Left colon (tissue), 2 donors: Measurements from ENCODE around the gene SKP2. TPM values are rescaled to one million over a fixed set of nuclear protein-coding genes. Genes with fewer than 3 reads are reported as not detected.

ENCODE experiments used
- ATAC-seq: fragments of 200-7000 bp; cut with Tn5 transposase; one replicate; pipeline ENCODE4 v1.9.1; 2020; ENCODE audit warnings: mild to moderate bottlenecking, moderate library complexity
- DNase-seq, 2 donors: peaks; one replicate each; pipeline ENCODE4 v3.0.0-alpha.2; 2020
- intact Hi-C, 2 donors: fragments of 100-400 bp; cut with DNase I in 1 of 2; cut with micrococcal nuclease in 1 of 2; formaldehyde crosslinking; loops; one replicate each; pipeline versions ENCODE4 v1.11.2 to v1.14.0; 2022; cut with DNase I, micrococcal nuclease
- total RNA-seq, 2 donors: library from RNA; stranded (reverse); fragmentation: NEBNext Ultra II Directional; extraction: Animal tissue kit (Norgen Biotek cat#: 25700); gene quantifications; one replicate each; pipeline ENCODE4 v1.2.1, GENCODE V29; 2021
- donor health status: DM: no; HTN: no; CAD: no.
- donor health status: DM: yes; HTN: yes; CAD: no.

The SKP2 gene
- total RNA-seq, 2 donors from 2014 or later = 14.4 to 19.1 TPM

DNA sequence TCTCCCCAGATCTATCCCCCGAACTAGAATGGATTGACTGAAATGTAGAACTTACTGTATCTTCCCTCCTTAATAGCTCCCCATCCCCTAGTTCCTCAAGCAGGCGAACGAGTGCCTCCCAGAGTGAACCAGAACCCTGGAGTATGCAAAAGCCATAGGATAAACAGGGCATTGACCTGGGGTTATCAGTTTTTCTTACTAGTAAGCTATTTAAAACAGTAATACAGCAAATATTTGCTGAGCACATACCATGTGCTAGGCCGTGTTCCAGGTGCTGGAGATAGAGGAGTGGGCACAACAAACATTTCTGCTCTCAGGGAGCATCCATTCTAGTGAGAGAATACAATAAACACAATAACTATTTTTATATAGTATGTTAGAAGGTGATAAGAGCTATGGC lies 1.8 kb downstream of the SKP2 start:
- DNase-seq = no peak

DNA sequence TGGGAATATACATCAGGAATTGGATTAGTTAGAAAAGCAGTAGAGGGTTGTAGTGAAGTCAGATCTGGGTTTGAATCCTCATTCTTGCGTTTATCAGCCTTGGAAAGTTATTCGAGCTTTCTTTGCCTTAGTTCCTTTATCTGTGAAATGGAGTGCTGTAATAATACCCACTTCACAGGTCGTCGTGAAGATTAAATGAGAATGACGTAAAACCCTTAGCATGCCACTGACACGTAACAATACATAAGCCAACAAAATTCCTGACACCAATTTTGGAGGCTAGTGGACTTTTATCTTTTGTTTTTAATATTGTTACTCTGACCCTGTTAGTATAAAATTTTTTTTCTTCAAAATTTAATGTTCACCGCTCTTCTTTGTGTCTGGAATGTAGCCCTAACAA lies 3.4 kb downstream of the SKP2 start:
- intact Hi-C loops = no loop called here
- DNase-seq (no peak), ATAC-seq (no peak)

More for the DNA sequence above, 1.8 kb downstream of the SKP2 start:
- intact Hi-C loops = no loop called here
- no peak for ATAC-seq

DNA sequence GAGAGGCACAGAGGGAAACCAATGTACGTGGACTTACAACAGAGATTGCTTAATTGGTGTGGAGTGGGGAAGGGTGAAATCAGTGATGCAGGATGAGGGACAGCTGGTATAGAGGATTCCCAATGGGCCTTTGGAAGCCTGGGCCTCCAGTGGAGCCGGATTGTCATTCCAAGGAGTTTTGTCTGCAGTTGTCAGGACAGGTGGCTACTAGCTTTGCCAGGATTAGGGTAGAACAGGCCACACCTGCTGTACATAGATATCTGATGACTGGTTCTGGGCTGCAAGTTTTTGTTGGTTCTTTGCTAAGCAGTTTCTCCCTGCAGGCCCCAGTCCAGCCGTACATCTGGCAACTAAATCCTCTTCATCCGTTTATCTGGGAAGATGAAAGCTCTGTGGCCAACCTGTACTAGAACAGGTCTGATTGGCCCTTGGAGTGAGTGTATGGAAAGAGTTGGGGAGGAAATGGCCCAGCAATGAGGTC lies 4.2 kb downstream of the SKP2 start:
- DNase-seq (no peak), ATAC-seq (no peak)
- intact Hi-C loops = no loop called here

DNA sequence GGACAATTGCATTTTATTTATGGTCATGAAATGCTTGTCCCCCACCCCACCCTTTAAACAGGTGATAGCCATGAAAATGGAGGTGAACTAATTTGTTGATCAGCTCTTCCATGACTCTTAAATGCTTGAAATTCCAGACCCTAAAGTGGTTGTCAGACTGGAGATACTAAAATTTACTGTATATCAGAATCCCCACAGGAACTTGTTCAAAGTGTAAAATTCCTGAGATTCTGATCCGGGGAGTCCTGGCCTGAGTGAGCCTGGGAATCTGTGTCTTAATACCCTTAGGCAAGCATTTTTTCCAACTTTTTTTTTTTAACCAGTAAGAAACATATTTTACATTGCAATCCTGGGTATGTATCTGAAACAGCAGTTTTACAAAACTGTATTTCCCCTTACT lies 4.7 kb downstream of the SKP2 start:
- no peak for ATAC-seq
- intact Hi-C loops = no loop called here

DNA sequence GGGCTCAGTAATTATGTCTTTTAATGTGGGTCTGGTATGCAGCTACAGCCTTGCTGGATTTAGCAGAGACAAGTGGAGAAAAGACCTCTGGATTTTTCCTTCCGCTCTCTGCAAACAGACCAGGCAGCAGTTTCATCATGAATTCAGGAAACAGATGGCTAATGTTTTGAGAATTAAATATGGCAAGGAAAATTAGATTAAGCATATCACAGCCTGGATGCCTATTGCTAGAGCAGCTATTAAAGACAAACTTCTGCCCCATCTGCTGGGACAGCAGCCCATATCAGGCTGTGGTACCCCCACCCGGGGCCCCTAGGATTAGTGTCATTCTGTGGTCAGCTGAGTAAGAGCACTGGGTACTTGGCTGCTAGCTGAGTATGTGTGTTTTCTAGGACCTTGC lies 6.2 kb downstream of the SKP2 start:
- intact Hi-C loops = no loop called here
- DNase-seq (no peak), ATAC-seq (no peak)

More for the DNA sequence above, 4.7 kb downstream of the SKP2 start:
- DNase-seq = no peak

DNA sequence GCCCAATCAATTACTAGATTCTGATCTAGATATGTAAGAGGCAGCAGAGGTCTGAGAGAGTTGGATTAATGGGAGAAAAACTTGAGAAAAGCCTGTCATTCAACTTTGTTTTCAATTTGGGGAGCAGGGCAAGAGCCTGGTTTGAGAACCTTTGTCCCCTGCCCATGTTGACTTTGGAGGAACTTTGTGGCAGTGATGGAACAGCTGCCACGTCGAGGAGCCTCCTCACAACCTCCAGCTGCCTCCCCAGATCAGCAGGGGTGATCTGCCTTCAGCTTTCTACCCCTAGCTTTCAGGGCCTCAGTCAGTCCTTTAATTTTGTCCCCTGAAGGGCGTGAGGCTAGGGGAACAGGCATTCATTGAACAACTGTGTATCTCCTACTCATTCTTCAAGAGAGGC lies 8.7 kb downstream of the SKP2 start:
- ATAC-seq = no peak
- DNase-seq = no peak
- intact Hi-C loops = no loop called here

DNA sequence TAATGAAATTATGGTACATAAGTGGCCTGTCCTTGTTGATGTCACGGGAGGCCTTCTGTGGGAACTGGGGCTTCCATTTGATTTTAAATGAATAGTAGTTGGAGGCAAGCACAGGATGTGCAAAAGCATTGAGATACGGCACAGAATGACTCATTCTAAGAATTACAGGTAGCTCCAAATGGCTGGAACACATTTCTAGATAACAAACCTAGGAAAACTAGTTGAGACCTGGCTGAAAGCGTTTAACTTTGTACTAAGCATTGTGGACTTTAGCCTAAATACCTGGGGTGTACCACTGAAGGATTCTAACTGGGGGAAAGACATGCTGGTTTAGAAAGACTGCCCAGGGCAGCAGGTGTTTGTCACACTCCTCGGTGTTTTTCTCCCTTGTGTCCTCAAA lies 9.4 kb downstream of the SKP2 start:
- no peak for ATAC-seq

DNA sequence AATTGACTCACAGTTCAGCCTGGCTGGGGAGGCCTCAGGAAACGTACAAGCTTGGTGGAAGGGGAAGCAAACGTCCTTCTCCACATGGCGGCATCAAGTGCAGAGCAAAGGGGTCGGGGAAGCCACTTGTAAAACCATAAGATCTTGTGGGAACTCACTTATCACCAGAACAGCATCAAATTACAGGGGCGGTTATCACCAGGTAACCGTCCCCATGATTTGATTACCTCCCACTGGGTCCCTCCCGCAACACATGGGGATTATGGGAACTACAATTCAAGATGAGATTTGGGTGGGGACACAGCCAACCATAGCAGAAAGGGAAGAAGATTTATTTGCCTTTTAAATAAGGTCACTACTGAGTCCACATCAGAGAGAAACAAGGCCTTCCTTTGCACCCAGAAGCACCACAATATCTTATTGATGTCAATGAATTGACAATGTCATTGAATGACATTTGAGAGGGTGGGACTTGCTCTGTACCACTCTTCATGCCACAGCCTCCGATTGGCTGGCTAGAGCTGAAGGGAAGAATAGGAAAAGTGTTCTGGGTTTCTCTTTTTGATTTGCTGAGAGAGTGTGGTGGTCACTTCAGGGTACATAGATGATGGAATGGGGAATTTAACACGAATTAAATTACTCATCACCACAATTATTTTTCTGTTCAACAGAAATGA lies 11.0 kb downstream of the SKP2 start:
- no peak for ATAC-seq
- DNase-seq = no peak
- intact Hi-C loops = no loop called here

More for the DNA sequence above, 9.4 kb downstream of the SKP2 start:
- intact Hi-C loops = no loop called here
- DNase-seq = no peak

DNA sequence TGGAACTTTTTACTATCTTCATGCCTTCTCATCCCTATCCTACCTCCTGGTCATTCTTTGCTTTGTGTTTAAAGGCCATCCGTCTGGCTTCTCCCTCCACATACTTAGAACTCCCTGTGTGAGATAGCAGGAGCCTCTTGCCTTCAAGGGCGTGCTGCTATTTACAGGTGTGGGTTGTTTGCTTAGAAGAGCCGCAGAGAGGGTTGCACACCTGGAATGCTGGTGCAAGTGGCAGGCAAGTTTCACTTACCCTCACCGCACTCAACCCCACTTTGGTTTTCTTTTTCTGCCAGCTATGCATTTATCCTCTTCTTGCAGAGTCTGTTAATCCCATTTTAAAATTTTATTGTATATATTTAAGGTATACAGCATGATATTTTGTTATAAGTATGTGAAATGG lies 12.6 kb downstream of the SKP2 start:
- intact Hi-C loops = no loop called here
- ATAC-seq = no peak
- DNase-seq = no peak

DNA sequence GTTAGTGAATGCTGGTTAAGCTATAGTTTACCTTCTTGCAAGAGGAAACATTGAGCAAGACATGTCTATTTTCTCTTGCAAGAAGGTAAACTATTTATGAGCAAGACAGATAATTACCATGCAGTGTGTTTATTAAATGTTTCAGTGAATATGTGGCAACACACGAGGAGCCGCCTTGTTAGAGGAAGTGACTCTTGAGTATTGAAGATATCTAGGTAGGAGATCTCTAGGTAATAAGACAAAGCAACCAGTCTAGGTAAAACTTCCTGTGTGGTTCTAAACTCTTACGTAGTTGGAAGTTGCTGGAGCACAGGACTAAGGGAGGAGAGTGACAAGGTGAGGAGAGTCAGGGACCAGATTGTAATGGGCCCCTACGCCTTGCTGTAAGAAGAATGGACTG lies 16.8 kb downstream of the SKP2 start:
- DNase-seq (no peak), ATAC-seq (no peak)
- intact Hi-C loops = no loop called here

DNA sequence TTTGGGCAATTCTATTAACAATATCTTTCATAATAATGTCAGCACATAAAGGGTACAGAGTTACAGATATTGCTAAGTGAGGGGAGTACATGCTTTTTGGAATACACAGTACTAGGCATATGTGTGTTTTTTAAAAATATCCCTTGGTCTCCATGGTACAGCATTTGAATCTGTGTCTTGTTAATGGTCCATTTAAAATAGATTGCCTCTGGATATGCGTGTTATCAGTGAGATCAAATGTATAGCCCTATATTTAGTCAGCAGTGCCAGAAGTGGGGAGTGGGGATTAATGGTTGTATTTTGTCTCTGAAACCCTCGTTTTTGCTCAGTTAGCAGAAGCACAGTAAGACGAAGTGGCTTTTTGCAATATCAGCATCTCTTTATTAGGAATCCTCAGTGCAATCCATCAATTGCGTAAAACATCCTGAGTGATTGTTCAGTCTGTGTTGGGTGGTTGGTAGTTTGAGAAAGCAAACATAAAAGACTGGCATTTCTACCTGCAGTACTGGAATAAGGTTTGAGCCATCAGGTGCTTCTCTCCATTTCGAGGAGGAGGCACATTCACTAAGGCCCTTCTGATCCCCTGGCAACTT lies 19.0 kb downstream of the SKP2 start:
- intact Hi-C loops = no loop called here
- ATAC-seq = no peak
- DNase-seq = no peak

DNA sequence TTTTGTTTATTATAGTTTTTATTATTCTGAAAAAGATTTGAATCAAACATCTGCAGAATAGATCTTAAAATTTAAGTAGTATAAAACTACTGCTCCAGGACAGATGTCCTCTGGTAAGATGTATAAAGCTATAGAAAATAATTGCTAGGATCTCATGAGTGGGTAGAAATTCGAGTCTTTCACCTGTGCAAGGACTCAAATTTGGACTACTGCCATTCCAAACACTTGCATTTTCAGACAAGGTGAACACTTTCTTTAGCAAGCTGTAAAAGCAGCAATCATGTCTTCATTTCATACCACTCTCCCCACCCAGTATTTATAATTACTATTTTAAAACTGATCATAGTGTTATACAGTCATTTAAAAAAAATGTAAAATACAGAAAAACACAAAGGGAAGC lies 20.7 kb downstream of the SKP2 start:
- DNase-seq (no peak), ATAC-seq (no peak)
- intact Hi-C loops = no loop called here

DNA sequence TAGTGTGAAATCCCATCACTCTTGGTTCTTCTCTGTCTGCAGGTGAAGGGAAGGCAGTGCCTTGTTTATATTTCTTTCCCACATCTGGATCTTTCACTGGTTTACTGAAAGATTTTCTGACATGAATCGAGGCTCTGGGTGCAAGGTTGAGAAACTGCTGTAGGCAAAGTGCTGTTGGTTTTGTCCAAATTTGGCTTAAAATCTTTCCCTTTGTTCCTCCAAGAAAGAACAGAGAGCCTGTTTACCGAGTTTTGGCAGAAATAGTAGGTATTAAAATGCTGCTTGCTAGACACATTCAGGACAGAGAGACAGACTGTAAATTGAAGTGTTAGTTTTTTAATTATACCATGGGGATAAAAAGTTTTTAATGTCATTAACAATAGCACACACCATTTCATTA lies 21.5 kb downstream of the SKP2 start:
- DNase-seq (no peak), ATAC-seq (no peak)
- intact Hi-C loops = no loop called here

DNA sequence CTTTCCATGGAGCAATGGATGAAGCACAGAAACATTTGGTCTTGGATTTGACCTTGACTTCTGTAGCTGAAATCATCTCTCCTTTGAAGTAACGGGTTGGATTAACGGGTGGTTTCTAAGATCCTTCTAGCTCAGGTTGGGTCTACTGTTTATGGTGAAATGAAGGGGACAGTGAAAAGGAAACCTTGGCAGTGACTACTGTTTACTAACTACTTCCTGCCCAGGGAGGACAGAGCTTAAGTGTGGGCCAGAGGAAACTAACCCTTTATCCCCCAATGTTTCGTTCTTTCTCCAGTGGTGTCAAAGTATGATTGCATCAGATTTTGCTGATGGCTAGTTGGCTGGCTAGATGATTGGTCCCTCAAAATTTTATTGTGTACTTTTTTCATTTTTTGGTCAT lies 22.2 kb downstream of the SKP2 start:
- ATAC-seq (no peak), DNase-seq (no peak)
- intact Hi-C loops = no loop called here

DNA sequence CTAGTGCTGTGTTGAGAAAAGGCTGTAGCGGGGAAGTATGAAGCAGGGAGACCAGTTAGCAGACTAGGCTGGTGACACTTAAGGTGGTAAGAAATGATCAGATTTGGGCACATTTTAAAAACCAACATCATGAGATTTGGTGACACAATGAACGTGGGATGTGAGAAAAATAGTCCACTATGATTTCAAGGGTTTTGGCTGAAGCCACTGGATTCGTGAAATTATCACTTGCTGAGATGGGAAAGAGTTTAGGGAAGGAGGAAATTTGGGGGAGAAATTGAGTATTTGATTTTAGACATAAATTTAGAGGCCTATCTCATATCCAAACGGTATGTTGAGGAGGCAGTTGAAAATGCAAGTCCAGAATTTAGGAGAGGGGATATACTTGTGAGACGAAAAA lies 23.1 kb downstream of the SKP2 start:
- intact Hi-C loops = loop anchor here in 1 of 2 donors (5.0 kb wide), 1 partner anchor 127 kb away; the partner anchor contains the start of gene RANBP3L
- ATAC-seq (no peak), DNase-seq (no peak)

DNA sequence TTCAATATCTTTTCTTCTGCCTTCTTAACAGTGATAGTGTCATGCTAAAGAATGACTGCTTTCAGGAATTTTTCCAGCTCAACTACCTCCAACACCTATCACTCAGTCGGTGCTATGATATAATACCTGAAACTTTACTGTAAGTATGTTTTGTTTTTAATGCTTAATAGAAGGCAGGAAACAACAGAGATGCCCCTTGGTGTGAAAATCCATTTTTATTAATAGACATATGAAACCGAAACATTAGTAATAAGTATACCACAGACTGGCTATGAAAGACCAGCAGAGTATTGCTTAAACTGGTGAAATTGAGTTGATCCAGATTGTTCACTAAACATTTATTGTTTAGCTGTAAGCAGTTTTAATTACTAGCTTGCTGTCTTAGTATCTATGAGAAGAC lies 25.2 kb downstream of the SKP2 start:
- intact Hi-C loops = loop anchor here in 1 of 2 donors (5.0 kb wide), 1 partner anchor 125 kb away; the partner anchor contains the start of gene RANBP3L
- DNase-seq (no peak), ATAC-seq (no peak)

DNA sequence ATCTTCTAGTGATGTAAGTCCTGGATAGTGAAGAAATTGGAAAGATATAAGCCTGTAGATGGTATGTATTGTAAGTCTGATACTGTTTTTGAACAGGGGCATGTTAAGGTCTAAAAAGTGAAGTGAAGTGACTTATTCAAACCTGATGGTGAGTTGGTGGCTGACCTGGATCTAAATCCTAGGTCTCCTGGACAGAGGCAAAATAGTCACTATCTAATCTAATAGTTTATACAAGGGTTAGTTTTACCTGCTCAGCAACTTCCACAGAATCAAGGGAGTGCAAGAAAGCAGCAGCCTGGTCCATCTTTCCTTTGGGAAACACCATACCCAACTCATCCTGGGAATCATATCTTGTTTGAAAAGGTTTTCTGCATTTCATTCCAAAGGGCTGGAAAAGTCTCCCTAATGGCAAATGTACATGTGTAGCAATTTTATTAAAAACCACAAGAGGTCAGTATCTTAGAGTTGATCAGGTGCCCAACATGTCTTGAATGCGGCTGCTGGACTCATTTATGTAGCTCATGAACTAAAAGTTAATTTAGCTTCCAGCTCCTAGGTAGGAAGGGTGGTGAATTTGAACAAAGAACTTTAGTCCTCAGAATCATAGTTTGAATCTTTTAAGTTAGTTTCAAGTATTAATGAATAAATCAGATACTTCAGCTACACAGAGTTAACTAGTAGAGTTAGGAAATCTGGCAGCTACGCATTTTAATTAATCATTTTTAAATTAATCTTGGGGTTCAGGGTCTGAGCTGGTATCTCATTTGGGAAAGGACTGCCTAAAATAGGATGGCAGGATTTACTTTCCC lies 26.0 kb downstream of the SKP2 start:
- intact Hi-C loops = loop anchor here in 1 of 2 donors (5.0 kb wide), 1 partner anchor 124 kb away; the partner anchor contains the start of gene RANBP3L
- no peak for DNase-seq

DNA sequence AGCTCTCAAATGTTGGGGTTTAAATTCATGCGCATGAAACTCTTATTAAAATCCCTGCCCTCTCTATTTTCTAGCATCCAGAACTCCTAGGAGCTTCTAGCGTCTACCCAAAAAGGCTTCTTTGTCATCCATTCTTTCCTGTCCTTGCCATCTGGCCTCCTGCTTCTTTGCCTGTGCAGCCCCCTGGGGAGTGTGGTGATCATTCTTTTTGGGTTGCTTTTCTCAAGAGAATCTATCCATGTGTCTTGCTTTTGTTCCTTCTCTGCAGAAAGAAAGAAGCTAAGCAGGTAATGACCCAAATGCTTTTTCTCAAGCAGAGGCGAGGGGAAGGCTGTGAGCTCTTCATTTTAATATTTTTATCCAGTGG lies 26.6 kb downstream of the SKP2 start:
- intact Hi-C loops = loop anchor here in 1 of 2 donors (5.0 kb wide), 1 partner anchor 124 kb away; the partner anchor contains the start of gene RANBP3L
- no peak for ATAC-seq

More for the DNA sequence above, 26.0 kb downstream of the SKP2 start:
- ATAC-seq = peak; percentile 64

DNA sequence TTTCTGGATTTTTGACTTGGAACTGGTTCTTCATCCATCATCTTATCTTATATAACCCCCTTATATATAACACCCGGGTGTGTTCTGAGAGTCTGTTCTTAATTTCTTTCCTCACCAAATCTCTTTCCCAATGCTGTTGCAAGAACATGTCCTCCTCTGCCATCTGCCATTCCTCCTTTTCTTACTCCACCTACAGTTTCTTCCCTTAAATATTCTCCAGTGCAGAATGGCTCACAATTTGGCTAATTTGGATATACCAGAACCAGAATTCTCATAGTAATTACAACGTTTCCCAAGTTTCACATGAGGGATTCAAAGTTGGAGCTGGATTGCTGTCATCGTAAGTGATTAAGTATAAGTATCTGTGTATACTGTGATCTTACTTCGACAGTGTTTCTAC lies 28.0 kb downstream of the SKP2 start:
- no peak for DNase-seq
- no peak for ATAC-seq
- intact Hi-C loops = loop anchor here in 1 of 2 donors (5.0 kb wide), 1 partner anchor 122 kb away; the partner anchor contains the start of gene RANBP3L

More for the DNA sequence above, 26.6 kb downstream of the SKP2 start:
- DNase-seq = no peak
